H9 (cell line): ENCODE data around the gene IGSF9B. TPM values are rescaled to one million over a fixed set of nuclear protein-coding genes. Genes with fewer than 3 reads are reported as not detected.
A peak's percentile ranks its signal among the peaks of the same experiment; 100 is the strongest.

Source experiments
- DNase-seq: peaks from one replicate; pipeline ENCODE4 v3.0.0-alpha.2; 2017
- H2AFZ ChIP-seq: one replicate; pipeline ENCODE4 v1.6.1; 2013; ENCODE audit warnings: mild to moderate bottlenecking, low read length, control low read depth, moderate library complexity
- H2AK5ac ChIP-seq: 2 replicates; pipeline ENCODE4 v1.6.1; 2013; ENCODE audit warnings: low read length, control low read depth, mixed read lengths; ENCODE audit not compliant: insufficient read length
- H2BK120ac ChIP-seq: one replicate; pipeline ENCODE4 v1.6.1; 2013; ENCODE audit warnings: low read depth, mild to moderate bottlenecking, low read length, control low read depth, inconsistent platforms; ENCODE audit not compliant: poor library complexity, severe bottlenecking
- H2BK12ac ChIP-seq: 2 replicates; pipeline ENCODE4 v1.6.1; 2013; ENCODE audit warnings: low read length, control low read depth, mixed read lengths, low read depth; ENCODE audit not compliant: insufficient read length
- H2BK15ac ChIP-seq: 2 replicates; pipeline ENCODE4 v1.6.1; 2013; ENCODE audit warnings: low read depth, low read length, control low read depth
- H2BK20ac ChIP-seq: one replicate; pipeline ENCODE4 v1.6.1; 2013; ENCODE audit warnings: low read depth, mild to moderate bottlenecking, low read length, control low read depth, inconsistent platforms; ENCODE audit not compliant: poor library complexity, severe bottlenecking
- H2BK5ac ChIP-seq: 2 replicates; pipeline ENCODE4 v1.6.1; 2013; ENCODE audit warnings: low read length, control low read depth, mixed read lengths; ENCODE audit not compliant: insufficient read length
- H3K14ac ChIP-seq: 2 replicates; pipeline ENCODE4 v1.6.1; 2013; ENCODE audit warnings: low read length, control low read depth; ENCODE audit not compliant: insufficient read depth
- H3K18ac ChIP-seq: 2 replicates; pipeline ENCODE4 v1.6.1; 2013; ENCODE audit warnings: low read depth, mild to moderate bottlenecking, mixed read lengths, low read length, control low read depth; ENCODE audit not compliant: insufficient read length
- H3K23ac ChIP-seq: 2 replicates; pipeline ENCODE4 v1.6.1; 2013; ENCODE audit warnings: low read length, control low read depth, mixed read lengths, low read depth; ENCODE audit not compliant: insufficient read length
- H3K23me2 ChIP-seq: 2 replicates; pipeline ENCODE4 v1.6.1; 2013; ENCODE audit warnings: low read depth, mild to moderate bottlenecking, mixed read lengths, low read length, control low read depth; ENCODE audit not compliant: insufficient read length, poor library complexity, severe bottlenecking
- H3K27ac ChIP-seq: 2 replicates; pipeline ENCODE4 v1.5.1; 2013; ENCODE audit warnings: low read length, control low read depth, mixed read lengths, low read depth; ENCODE audit not compliant: insufficient read length
- H3K27me3 ChIP-seq: 2 replicates; pipeline ENCODE4 v1.6.1; 2013; ENCODE audit warnings: low read length, control low read depth, inconsistent platforms; ENCODE audit not compliant: insufficient read depth
- H3K4ac ChIP-seq: 2 replicates; pipeline ENCODE4 v1.6.1; 2013; ENCODE audit warnings: low read depth, mild to moderate bottlenecking, control low read depth, inconsistent platforms, low read length, moderate library complexity
- H3K4me1 ChIP-seq: 2 replicates; pipeline ENCODE4 v1.6.1; 2013; ENCODE audit warnings: low read length, control low read depth, inconsistent platforms; ENCODE audit not compliant: insufficient read depth
- H3K4me2 ChIP-seq: 2 replicates; pipeline ENCODE4 v1.6.1; 2013; ENCODE audit warnings: low read length, control low read depth, mixed read lengths; ENCODE audit not compliant: insufficient read length, insufficient read depth
- H3K56ac ChIP-seq: 2 replicates; pipeline ENCODE4 v1.6.1; 2013; ENCODE audit warnings: low read depth, mild to moderate bottlenecking, mixed read lengths, low read length, control low read depth; ENCODE audit not compliant: insufficient read length
- H3K79me1 ChIP-seq: 2 replicates; pipeline ENCODE4 v1.6.1; 2013; ENCODE audit warnings: low read depth, mild to moderate bottlenecking, moderate library complexity, low read length, control low read depth, inconsistent platforms; ENCODE audit not compliant: insufficient read depth, poor library complexity, severe bottlenecking
- H3K79me2 ChIP-seq: 2 replicates; pipeline ENCODE4 v1.6.1; 2013; ENCODE audit warnings: low read length, control low read depth, inconsistent platforms; ENCODE audit not compliant: insufficient read depth
- H3K9ac ChIP-seq: 2 replicates; pipeline ENCODE4 v1.6.1; 2013; ENCODE audit warnings: low read length, control low read depth, mixed read lengths; ENCODE audit not compliant: insufficient read length; ENCODE audit errors: extremely low read depth
- H3K9me3 ChIP-seq: one replicate; pipeline ENCODE4 v1.6.1; 2013; ENCODE audit warnings: low read depth, low read length, inconsistent platforms; ENCODE audit not compliant: control insufficient read depth
- H3T11ph ChIP-seq: one replicate; pipeline ENCODE4 v1.6.1; 2013; ENCODE audit warnings: mild to moderate bottlenecking, low read length, control low read depth, inconsistent platforms
- H4K20me1 ChIP-seq: one replicate; pipeline ENCODE4 v1.6.1; 2013; ENCODE audit not compliant: control insufficient read depth, insufficient read length, insufficient read depth
- H4K5ac ChIP-seq: 2 replicates; pipeline ENCODE4 v1.6.1; 2013; ENCODE audit warnings: low read depth, mild to moderate bottlenecking, mixed read lengths, low read length, control low read depth; ENCODE audit not compliant: insufficient read length
- H4K8ac ChIP-seq: replicated peaks from 2 replicates; pipeline ENCODE4 v1.6.1; 2013; ENCODE audit warnings: low read length, control low read depth, mixed read lengths, low read depth; ENCODE audit not compliant: insufficient read length
- H4K91ac ChIP-seq: 2 replicates; pipeline ENCODE4 v1.6.1; 2013; ENCODE audit warnings: low read depth, mild to moderate bottlenecking, moderate library complexity, mixed read lengths, low read length, control low read depth; ENCODE audit not compliant: insufficient read length
- H3K27ac Mint-ChIP-seq, 3 experiments: 2 replicates in 2 of 3; 3 replicates in 1 of 3; pipeline ENCODE4 v1.8.0; 2020 to 2021; ENCODE audit warnings: mixed read lengths in 3 of 3, mild to moderate bottlenecking in 1 of 3, moderate library complexity in 1 of 3
- H3K27me3 Mint-ChIP-seq: 2 replicates; pipeline ENCODE4 v1.8.0; 2021; ENCODE audit warnings: low read depth, mild to moderate bottlenecking, moderate library complexity, mixed read lengths
- H3K36me3 Mint-ChIP-seq, 3 experiments: 2 replicates in 2 of 3; 3 replicates in 1 of 3; pipeline ENCODE4 v1.8.0; 2020 to 2021; ENCODE audit warnings: low read depth in 3 of 3, mixed read lengths in 3 of 3; ENCODE audit not compliant: insufficient read depth in 1 of 3
- H3K4me1 Mint-ChIP-seq, 2 experiments: 2 replicates each; pipeline ENCODE4 v1.8.0; 2020; ENCODE audit warnings: mixed read lengths in 2 of 2
- H3K4me3 Mint-ChIP-seq, 2 experiments: 2 replicates in 1 of 2; 3 replicates in 1 of 2; pipeline ENCODE4 v1.8.0; 2020 to 2021; ENCODE audit warnings: mild to moderate bottlenecking in 2 of 2, mixed read lengths in 2 of 2, moderate library complexity in 1 of 2
- H3K9me3 Mint-ChIP-seq, 2 experiments: 2 replicates in 1 of 2; 3 replicates in 1 of 2; pipeline ENCODE4 v1.8.0; 2020; ENCODE audit warnings: mild to moderate bottlenecking in 2 of 2, mixed read lengths in 2 of 2, moderate library complexity in 1 of 2
- WGBS: extraction: QIAGEN DNeasy Blood & Tissue Kit; methylation state at CpG from one replicate; pipeline ENCODE4 v1.1.7; 2013; ENCODE audit warnings: missing lambda C conversion rate, low lambda C conversion rate, mixed read lengths; ENCODE audit not compliant: insufficient read length; ENCODE audit errors: extremely low coverage; 5-methylcytosine and 5-hydroxymethylcytosine counted together
- total RNA-seq: library from RNA; stranded (reverse); gene quantifications from 2 replicates; pipeline ENCODE4 v1.2.1, GENCODE V29; 2021
- TF ChIP-seq, protein P1 (sequence below): fragments of 200-600 bp; sonication (generic); conservative IDR thresholded peaks from 3 replicates; pipeline ENCODE4 v1.8.0; 2021; ENCODE audit warnings: antibody characterized with exemption, mild to moderate bottlenecking

IGSF9B gene
- total RNA-seq, 1 experiment from 2014 or later: 25.7 TPM

DNA sequence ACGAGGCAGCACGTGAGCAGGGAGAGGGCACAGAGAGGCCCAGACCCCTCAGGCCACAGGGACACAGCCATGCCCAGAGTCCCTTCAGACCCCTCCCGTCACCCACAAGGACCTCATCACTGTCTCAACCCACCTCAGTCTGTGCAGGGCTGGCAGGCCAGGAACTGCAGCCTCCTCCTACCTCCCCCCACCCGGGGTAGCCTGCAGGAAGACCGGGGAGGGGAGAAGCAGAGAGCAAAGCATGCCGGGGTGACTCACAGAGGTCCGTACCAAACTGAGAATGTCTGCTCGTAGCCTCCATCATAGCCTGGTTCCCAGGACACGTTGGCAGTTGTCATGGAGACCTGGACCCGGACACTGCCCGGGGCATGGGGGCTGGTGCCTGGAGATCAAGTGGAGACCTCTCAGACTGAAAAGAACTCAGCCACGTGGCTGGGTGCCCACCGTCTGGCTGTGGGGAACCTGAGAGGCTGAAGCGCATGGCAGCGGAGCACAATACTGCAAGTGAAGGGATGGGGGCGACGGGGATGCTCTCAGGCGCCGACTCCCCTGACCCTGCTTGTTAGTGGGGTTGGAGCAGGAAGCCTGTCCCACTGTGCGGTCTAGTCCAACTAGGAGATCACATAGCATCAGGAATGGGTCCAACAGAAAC is 27.2 kb downstream of the IGSF9B start:
- H2BK15ac ChIP-seq: no peak overlapping the region
- H3K18ac ChIP-seq: no peak overlapping the region
- no peaks in the 10 kb centered on the region for H3K23me2 ChIP-seq
- H3K9me3 Mint-ChIP-seq: no peaks in the 10 kb centered on the region
- H3K27me3 ChIP-seq: no peaks in the 10 kb centered on the region
- TF ChIP-seq, protein P1, sequence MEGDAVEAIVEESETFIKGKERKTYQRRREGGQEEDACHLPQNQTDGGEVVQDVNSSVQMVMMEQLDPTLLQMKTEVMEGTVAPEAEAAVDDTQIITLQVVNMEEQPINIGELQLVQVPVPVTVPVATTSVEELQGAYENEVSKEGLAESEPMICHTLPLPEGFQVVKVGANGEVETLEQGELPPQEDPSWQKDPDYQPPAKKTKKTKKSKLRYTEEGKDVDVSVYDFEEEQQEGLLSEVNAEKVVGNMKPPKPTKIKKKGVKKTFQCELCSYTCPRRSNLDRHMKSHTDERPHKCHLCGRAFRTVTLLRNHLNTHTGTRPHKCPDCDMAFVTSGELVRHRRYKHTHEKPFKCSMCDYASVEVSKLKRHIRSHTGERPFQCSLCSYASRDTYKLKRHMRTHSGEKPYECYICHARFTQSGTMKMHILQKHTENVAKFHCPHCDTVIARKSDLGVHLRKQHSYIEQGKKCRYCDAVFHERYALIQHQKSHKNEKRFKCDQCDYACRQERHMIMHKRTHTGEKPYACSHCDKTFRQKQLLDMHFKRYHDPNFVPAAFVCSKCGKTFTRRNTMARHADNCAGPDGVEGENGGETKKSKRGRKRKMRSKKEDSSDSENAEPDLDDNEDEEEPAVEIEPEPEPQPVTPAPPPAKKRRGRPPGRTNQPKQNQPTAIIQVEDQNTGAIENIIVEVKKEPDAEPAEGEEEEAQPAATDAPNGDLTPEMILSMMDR: no peak
- H3K4me2 ChIP-seq: no peak overlapping the region
- no peak overlapping the region for H3K27ac ChIP-seq
- no peak overlapping the region for H2BK5ac ChIP-seq
- H3K4me3 Mint-ChIP-seq: peak overlapping the region in 1 of 2 experiments; percentile 48; a peak in 1 of 5 replicates
- H4K20me1 ChIP-seq: no peaks in the 10 kb centered on the region
- DNase-seq: no peak
- H3K23ac ChIP-seq: no peak overlapping the region
- peak overlapping the region in 2 of 3 experiments; percentile 49 to 59; a peak in 2 of 7 replicates for H3K27ac Mint-ChIP-seq
- peaks cover 10 to 11% of the 10 kb centered on the region in 2 experiments for H3K4me1 Mint-ChIP-seq
- H4K91ac ChIP-seq: no peak overlapping the region
- no peaks in the 10 kb centered on the region for H3K9me3 ChIP-seq
- H4K8ac ChIP-seq: no peak overlapping the region
- H3T11ph ChIP-seq: no peak overlapping the region
- H3K56ac ChIP-seq: no peak overlapping the region
- H3K4me1 ChIP-seq: no peaks in the 10 kb centered on the region
- H2BK12ac ChIP-seq: no peak overlapping the region
- H3K79me1 ChIP-seq: no peaks in the 10 kb centered on the region
- no peak overlapping the region for H2BK120ac ChIP-seq
- no peak overlapping the region for H3K9ac ChIP-seq
- H3K36me3 Mint-ChIP-seq: peaks cover 32 to 46% (median 36%) of the 10 kb centered on the region in 3 experiments; a peak in 6 of 7 replicates
- no peaks in the 10 kb centered on the region for H3K79me2 ChIP-seq
- no CpG with 5 or more reads among the region's 20 CpGs for WGBS
- H2AFZ ChIP-seq: no peak overlapping the region
- H2AK5ac ChIP-seq: no peak overlapping the region
- H2BK20ac ChIP-seq: no peak overlapping the region
- H3K27me3 Mint-ChIP-seq: no peaks in the 10 kb centered on the region
- H4K5ac ChIP-seq: no peak overlapping the region
- no peak overlapping the region for H3K4ac ChIP-seq
- no peak overlapping the region; the same call in 1 of the 2 replicates for H3K14ac ChIP-seq
